GM12801 (cell line): ENCODE results near the gene TCAF1.

Experiments used
- TF ChIP-seq, protein P1 (sequence below): IDR thresholded peaks from one replicate; pipeline ENCODE4 v1.5.1; 2011; ENCODE audit warnings: control low read depth; ENCODE audit not compliant: insufficient read length; ENCODE audit errors: extremely low read depth

Gene TCAF1

DNA sequence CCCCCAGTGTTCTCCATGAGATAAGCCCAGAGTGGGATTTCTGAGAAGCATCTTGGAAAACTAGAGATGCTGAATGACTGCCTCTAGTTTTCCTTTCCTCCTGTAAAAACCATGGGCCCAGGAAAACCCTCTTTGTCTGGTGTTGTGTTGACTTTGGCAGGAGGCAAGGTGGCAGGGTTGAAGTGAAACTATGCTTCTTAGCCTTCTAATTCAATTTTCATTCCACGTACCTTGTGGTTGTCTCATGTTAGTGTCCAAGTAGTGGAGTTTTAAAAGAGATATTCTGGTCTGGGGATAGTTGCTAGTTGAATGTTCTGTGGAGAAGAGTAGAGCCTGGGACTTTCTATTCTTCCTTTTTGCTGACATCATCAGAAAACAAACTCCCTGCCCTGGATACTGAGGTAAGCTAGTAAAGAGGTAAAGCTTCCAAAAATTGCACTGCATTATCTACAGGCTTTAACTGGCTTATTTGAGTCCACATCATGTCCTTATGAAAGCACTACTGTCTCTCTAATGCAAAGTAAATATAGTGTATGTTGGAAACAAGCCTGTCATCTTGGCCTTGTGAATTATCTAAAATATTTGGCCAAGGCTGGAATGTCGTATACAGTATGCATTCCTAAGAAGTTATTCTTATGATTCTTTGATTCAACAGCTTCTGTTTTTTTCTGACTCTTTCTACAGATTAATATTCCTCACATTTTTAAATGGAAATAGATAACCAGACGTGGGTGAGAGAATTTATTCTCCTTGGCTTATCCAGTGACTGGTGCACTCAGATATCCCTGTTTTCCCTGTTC lies 32.8 kb upstream of the TCAF1 start, which contains the start of gene OR2F2:
TSS of gene OR2F2 (plus strand) at position 708 of the 800 bp plus-strand sequence. CDS start at position 708, 0 bp downstream.
- TF ChIP-seq, protein P1, sequence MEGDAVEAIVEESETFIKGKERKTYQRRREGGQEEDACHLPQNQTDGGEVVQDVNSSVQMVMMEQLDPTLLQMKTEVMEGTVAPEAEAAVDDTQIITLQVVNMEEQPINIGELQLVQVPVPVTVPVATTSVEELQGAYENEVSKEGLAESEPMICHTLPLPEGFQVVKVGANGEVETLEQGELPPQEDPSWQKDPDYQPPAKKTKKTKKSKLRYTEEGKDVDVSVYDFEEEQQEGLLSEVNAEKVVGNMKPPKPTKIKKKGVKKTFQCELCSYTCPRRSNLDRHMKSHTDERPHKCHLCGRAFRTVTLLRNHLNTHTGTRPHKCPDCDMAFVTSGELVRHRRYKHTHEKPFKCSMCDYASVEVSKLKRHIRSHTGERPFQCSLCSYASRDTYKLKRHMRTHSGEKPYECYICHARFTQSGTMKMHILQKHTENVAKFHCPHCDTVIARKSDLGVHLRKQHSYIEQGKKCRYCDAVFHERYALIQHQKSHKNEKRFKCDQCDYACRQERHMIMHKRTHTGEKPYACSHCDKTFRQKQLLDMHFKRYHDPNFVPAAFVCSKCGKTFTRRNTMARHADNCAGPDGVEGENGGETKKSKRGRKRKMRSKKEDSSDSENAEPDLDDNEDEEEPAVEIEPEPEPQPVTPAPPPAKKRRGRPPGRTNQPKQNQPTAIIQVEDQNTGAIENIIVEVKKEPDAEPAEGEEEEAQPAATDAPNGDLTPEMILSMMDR: no peak

DNA sequence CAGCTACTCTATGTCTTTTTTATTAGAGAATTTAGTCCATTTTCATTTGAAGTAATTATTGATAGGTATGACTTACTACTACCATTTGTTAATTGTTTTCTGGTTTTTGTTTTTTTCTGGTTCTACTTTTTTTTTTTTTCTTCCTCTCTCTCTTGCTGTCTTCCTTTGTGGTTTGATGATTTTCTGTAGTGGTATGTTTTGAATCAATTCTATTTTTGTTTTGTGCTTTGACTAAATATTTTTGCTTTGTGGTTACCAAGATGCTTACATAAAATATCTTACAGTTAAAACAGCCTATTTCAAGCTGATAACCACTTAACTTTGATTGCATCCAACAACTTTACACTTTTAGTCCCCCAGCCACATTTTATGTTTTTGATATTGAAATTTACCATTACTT lies 29.8 kb upstream of the TCAF1 start:
- TF ChIP-seq, protein P1: no peak

DNA sequence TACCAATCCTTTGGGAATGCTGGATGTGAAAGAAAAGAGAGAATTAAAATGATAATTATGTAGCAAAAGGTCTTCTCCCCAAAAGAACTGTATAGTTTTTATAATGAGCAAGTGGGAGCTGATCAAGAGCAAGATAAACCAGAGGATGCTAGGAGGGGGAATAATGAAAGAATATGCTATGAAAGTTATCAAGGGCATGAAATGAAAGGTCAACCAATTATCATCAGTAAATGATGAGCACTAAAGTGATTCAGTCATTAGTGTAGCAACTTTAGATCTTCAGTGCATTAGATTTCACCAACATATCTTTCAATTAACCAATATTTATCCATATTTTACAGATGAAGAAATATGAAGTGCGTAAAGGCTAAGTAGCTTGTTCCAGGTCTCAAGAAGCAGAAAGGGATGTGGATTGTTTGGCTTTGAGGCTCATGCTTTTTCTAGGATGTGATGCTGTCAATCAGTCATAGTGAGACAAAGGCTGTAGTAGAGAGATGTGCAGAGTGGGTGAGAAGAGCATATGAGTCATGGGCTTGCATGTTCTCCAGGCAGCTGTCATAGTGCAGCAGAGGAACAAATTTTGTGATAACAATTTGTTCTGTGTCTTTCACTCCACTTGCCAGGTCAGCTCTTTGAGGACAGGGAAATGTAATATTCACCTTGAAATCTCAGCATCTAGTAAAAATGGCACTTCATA lies 27.4 kb upstream of the TCAF1 start:
- TF ChIP-seq, protein P1: no peak

DNA sequence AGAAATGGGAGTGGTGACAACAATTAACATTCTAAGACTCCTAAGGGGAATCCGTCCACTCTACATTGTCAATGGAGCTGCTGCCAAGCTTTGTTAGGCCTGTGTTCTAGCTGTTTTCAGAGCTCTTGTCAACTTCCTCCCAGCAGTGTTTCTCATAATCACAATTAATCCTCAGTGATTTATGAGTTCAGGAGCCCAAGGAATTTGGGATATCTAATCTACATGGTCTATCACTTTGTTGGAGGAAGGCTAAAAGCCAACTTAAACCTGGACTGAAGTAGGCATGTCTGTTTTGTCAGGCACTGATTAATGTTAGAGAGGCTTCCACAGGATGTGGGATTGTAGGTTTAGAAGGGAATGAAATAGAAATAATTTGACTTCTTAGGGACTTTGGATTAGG lies 22.9 kb upstream of the TCAF1 start:
- TF ChIP-seq, protein P1: no peak

DNA sequence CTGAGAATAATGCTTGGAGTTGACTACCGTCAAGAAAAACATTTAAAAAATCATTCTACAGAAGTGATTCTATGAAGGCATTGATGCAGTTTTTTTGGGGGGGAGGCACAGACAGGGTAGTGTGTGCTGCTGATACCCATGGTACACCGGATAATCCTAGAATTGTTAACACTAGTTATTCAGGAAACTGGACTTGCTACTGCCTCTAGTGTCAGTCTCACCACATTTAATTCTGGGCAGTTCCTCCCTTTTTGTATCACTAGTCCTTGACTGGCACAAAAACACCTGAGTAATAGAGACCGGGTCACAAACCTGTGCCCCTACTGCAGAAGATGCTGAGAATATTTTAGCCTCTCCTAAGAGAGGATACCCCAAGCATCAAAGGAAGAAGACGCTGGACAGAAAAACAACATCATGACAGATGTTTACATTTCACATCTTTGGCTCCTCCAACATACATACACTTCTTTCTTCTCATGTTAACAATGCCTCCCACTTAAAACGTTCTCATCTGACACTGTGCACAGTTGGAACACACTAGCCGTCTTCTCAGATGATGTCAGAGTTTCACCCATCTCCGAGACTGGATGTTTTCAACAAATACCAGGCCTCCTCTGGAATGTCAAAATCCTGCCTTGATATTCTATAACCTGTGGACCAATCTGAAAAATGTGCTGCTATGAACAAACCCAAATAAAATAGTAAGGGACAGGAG lies 13.1 kb upstream of the TCAF1 start:
- TF ChIP-seq, protein P1: no peak

DNA sequence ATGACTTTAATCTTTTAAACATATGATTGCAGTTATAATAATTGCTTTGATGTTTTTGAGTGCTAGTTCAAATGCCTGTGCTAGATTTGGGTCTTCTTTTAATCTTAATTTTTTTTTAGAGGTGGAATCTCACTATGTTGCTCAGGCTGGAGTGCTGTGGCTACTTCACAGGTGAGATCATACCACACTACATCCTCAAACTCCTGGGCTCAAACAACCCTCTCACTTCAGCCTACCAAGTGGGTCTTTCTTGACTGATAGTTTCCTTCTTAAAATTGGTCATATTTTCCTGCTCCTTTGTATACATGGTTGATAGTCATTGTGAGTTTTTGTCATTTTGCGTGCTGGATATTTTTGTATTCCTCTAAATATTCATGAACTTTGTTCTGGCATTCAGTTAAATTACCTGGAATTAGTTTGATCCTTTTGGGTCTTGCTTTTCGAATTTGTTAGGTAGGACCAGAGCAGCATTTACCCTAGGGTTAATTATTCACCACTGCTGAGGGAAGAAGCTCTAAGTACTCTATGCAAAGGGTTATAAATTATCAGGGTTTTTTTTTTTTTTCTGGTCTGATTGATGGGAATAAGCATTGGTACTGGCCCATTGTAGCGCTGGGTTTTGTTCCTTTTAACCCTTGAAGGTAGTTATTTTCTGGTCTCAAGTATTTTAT lies 12.1 kb upstream of the TCAF1 start:
- TF ChIP-seq, protein P1: no peak
